Urinary bladder (tissue), 4 donors: ENCODE data around the gene BTBD19. TPM values are rescaled to one million over a fixed set of nuclear protein-coding genes. Genes with fewer than 3 reads are reported as not detected.

ENCODE experiments used
- DNase-seq: peaks from one replicate; pipeline ENCODE4 v3.0.0-alpha.2; 2015; ENCODE audit errors: extremely low spot score
- H3K27ac ChIP-seq: one replicate; pipeline ENCODE4 v1.5.1; 2013; ENCODE audit warnings: low read depth, mild to moderate bottlenecking, moderate library complexity
- H3K36me3 ChIP-seq: one replicate; pipeline ENCODE4 v1.6.1; 2013; ENCODE audit warnings: mild to moderate bottlenecking, moderate library complexity; ENCODE audit not compliant: insufficient read depth
- H3K4me1 ChIP-seq: one replicate; pipeline ENCODE4 v1.6.1; 2013; ENCODE audit warnings: mild to moderate bottlenecking, moderate library complexity; ENCODE audit not compliant: insufficient read depth
- H3K4me3 ChIP-seq: one replicate; pipeline ENCODE4 v1.5.1; 2013; ENCODE audit warnings: low read depth, low read length
- WGBS: extraction: QIAGEN DNeasy Blood & Tissue Kit; methylation state at CpG from one replicate; pipeline ENCODE4 v1.1.7; 2013; 5-methylcytosine and 5-hydroxymethylcytosine counted together
- polyA plus RNA-seq: library from polyadenylated mRNA; stranded (reverse); fragments of 200-250 nt; gene quantifications from one replicate; pipeline ENCODE4 v1.2.3, GENCODE V29; 2013
- small RNA-seq: library from RNA; depleted of rRNA; stranded (forward); fragments of <200 nt; gene quantifications from one replicate; pipeline ENCODE3, GENCODE V24; 2014
- total RNA-seq: library from RNA; depleted of rRNA; stranded (reverse); fragments of >200 nt; gene quantifications from one replicate; pipeline ENCODE4 v1.2.3, GENCODE V29; 2014
- donor health status: healthy with polysubstance abuse.
- donor health status: healthy.

Gene BTBD19
- total and polyA plus RNA-seq, 2 donors = 4.3 to 5.3 TPM

GRCh38 chr1:44857446-44857845 is 49.1 kb downstream of the BTBD19 start:
- Histone ChIP-seq H3K4me1 (no peaks in the 10 kb centered on the region), H3K4me3 (no peak overlapping the region), H3K36me3 (no peaks in the 10 kb centered on the region), H3K27ac (no peak overlapping the region)
- DNase-seq = no peak
- 95% methylated on average over 7 of the region's 7 CpGs for WGBS

DNA sequence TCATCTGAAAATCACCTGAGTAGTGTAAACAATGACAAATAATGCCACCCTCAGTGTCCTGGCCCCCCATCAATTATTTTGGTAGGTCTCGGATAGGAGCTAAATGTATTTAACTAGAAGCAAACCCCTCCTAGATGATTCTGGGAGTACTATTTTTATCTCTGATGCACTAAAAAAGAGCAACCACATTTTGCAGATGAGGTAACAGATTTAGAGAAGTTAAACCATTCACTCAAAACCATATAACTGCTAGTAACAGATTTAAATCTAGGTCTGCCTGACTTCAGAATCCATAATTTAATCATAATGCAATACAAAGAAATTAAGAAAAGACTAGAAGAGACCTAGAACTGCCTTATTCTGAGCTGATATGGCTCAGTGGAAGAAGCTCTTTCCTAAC is 52.0 kb downstream of the BTBD19 start:
- Histone ChIP-seq H3K27ac (no peak overlapping the region), H3K4me3 (no peak overlapping the region)

GRCh38 chr1:44860891-44861425 is 52.6 kb downstream of the BTBD19 start:
- Histone ChIP-seq H3K4me3 (no peak overlapping the region), H3K4me1 (no peaks in the 10 kb centered on the region), H3K27ac (no peak overlapping the region), H3K36me3 (no peaks in the 10 kb centered on the region)
- DNase-seq = no peak
- 31% methylated on average over 1 of the region's 1 CpG for WGBS

More for the DNA sequence above, 52.0 kb downstream of the BTBD19 start:
- Histone ChIP-seq H3K4me1 (no peaks in the 10 kb centered on the region), H3K36me3 (no peaks in the 10 kb centered on the region)
- 74% methylated on average over 1 of the region's 1 CpG for WGBS
- no peak for DNase-seq

- Histone ChIP-seq H3K4me3 (no peak overlapping the region), H3K27ac (no peak overlapping the region), H3K36me3 (no peaks in the 10 kb centered on the region), H3K4me1 (no peaks in the 10 kb centered on the region)
- DNase-seq = no peak
- 85% methylated on average over 5 of the region's 5 CpGs for WGBS
Measured at GRCh38 chr1:44862829-44863401, 54.6 kb downstream of the BTBD19 start.

Small RNA genes within 50 kb of the gene (small RNA-seq; reads per million reads assigned to genes)
- gene AL136380.1 (not detected), gene SNORD38A (96.0 reads per million, percentile 97 among the genes with 10 or more reads in this experiment), gene SNORD38B (not detected), gene SNORD46 (1,738 reads per million, percentile 99 among the genes with 10 or more reads in this experiment), gene SNORD55 (not detected)

Other genes starting within 250 kb of the BTBD19 start
- gene TMEM53, start 134.0 kb upstream of the BTBD19 start, total RNA-seq = 2.4 TPM
- gene TMEM53, start 134.0 kb upstream of the BTBD19 start, polyA plus RNA-seq = 13.2 TPM
- gene ARMH1, start 133.8 kb upstream of the BTBD19 start, total RNA-seq = 1.4 TPM
- gene ARMH1, start 133.8 kb upstream of the BTBD19 start, polyA plus RNA-seq = 3.5 TPM
- gene RNU5D-1, start 77.4 kb upstream of the BTBD19 start, total RNA-seq = not detected
- gene RNU5D-1, start 77.4 kb upstream of the BTBD19 start, polyA plus RNA-seq = not detected
- gene KIF2C, start 68.7 kb upstream of the BTBD19 start, total RNA-seq = 9.4 TPM
- 2.6 TPM for gene KIF2C, start 68.7 kb upstream of the BTBD19 start, polyA plus RNA-seq
- 1,711 TPM for gene RPS8, start 33.0 kb upstream of the BTBD19 start, total RNA-seq
- 2,358 TPM for gene RPS8, start 33.0 kb upstream of the BTBD19 start, polyA plus RNA-seq
- gene BEST4, start 20.4 kb upstream of the BTBD19 start, total RNA-seq = not detected
- gene BEST4, start 20.4 kb upstream of the BTBD19 start, polyA plus RNA-seq = 0.30 TPM
- gene PLK3, start 8.1 kb upstream of the BTBD19 start, total RNA-seq = 4.7 TPM
- 16.0 TPM for gene PLK3, start 8.1 kb upstream of the BTBD19 start, polyA plus RNA-seq
- not detected for gene DYNLT4, start 1.2 kb upstream of the BTBD19 start, total RNA-seq
- gene DYNLT4, start 1.2 kb upstream of the BTBD19 start, polyA plus RNA-seq = 0.35 TPM
- gene PTCH2, start 34.7 kb downstream of the BTBD19 start, total RNA-seq = 4.4 TPM
- 2.2 TPM for gene PTCH2, start 34.7 kb downstream of the BTBD19 start, polyA plus RNA-seq
- 27.8 TPM for gene EIF2B3, start 178.1 kb downstream of the BTBD19 start, total RNA-seq
- 23.2 TPM for gene EIF2B3, start 178.1 kb downstream of the BTBD19 start, polyA plus RNA-seq
- 9.4 TPM for gene HECTD3, start 202.8 kb downstream of the BTBD19 start, total RNA-seq
- gene HECTD3, start 202.8 kb downstream of the BTBD19 start, polyA plus RNA-seq = 37.2 TPM
- 75.4 TPM for gene UROD, start 203.7 kb downstream of the BTBD19 start, total RNA-seq
- gene UROD, start 203.7 kb downstream of the BTBD19 start, polyA plus RNA-seq = 97.6 TPM